Measurements from ENCODE around the gene PHF12.

DNA sequence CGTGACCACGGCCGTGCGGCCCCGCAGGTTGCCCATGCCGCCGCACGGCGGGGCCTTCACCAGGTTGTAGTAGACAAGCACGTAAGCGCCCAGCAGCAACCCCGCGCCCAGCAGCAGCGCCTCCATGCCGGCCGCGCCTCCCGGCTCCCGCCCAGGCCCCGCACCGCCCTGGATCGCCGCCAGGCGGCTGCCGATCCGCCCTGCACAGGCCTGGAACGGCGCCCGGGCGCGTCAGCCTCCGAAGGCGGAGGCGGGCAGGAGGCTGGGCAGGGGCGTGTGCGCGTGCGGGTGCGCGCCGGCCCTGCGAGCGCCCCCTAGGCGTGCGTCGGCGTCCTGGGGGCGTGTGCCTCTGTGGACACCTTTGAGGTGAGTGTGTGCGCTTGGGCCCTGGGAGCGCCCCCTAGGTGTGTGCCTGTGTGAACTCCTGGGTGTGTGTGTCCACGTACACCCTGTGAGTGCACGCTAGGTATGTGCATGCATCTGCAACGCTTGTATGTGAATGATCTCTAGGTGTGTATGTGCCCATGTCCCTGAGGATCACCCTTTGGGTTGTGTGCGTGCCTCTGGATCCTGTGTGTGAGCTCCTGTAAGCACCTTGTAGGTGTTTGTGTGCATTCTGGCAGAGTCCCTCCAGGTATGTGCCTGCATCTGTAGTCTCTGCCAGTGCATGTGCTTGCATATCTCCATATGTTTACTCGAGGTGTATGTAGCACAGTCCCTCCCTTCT lies 48.3 kb downstream of the PHF12 start, which contains the start of gene DHRS13:
- TF ChIP-seq CTCF (IDR thresholded peaks at IDR 0.05; ENCODE audit: insufficient read depth, low read length), result peak; percentile 89
- no peak for TF ChIP-seq GABPA (IDR thresholded peaks at IDR 0.05; ENCODE audit: low read depth)

All from HL-60 (cell line).